Spleen (tissue), 7 donors: Measurements from ENCODE around the gene C20orf141.

Source experiments
- POLR2A ChIP-seq, 3 donors: fragments of 450-650 bp; IDR thresholded peaks; one replicate each; pipeline ENCODE4 v1.5.1; 2017; ENCODE audit warnings: antibody characterized with exemption in 3 of 3, mild to moderate bottlenecking in 1 of 3
- POLR2AphosphoS5 ChIP-seq, 3 donors: sonication (generic); formaldehyde crosslinking; IDR thresholded peaks; one replicate each; pipeline ENCODE4 v1.5.1; 2017; ENCODE audit warnings: antibody characterized with exemption in 3 of 3
- TF ChIP-seq, protein P1 (sequence below), 11 experiments: fragments of 200-600 bp in 7 of 11; fragments of 450-650 bp in 4 of 11; sonication (generic) in 4 of 11; IDR thresholded peaks in 8 of 11; conservative IDR thresholded peaks in 3 of 11; 1 replicate in 7 of 11; 2 replicates in 4 of 11; pipeline versions ENCODE4 v1.4.0 to v1.8.0; 2016 to 2021; ENCODE audit warnings: antibody characterized with exemption in 11 of 11, inconsistent platforms in 4 of 11, mild to moderate bottlenecking in 1 of 11
- donor health status: DM: no; HTN: no; CAD: no; lungs with moderate emphysema.
- donor health status: DM: no; HTN: no; CAD: no.
- donor health status: DM: no; HTN: no; CAD: no.

DNA sequence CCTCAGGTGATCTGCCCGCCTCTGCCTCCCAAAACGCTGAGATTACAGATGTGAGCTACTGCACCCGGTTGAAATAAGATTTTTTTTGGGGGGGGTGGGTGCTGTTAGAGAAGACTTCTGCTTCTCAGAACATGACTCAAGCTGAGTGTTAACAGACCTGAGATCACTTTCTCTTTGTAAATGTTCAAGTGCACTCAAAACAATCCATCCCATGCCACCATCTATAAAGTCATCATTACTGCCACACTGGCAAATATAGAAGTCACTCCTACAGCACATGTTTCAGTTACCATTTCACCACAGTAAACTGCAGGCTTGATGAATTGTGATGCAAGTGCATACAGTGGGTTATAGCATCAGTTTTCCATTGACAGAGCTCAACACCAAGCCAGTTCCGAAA, 34.7 kb downstream of the C20orf141 start:
- no peak for TF ChIP-seq POLR2A (IDR thresholded peaks at IDR 0.05)
- no peak for TF ChIP-seq POLR2AphosphoS5 (IDR thresholded peaks at IDR 0.05)
- TF ChIP-seq, protein P1, sequence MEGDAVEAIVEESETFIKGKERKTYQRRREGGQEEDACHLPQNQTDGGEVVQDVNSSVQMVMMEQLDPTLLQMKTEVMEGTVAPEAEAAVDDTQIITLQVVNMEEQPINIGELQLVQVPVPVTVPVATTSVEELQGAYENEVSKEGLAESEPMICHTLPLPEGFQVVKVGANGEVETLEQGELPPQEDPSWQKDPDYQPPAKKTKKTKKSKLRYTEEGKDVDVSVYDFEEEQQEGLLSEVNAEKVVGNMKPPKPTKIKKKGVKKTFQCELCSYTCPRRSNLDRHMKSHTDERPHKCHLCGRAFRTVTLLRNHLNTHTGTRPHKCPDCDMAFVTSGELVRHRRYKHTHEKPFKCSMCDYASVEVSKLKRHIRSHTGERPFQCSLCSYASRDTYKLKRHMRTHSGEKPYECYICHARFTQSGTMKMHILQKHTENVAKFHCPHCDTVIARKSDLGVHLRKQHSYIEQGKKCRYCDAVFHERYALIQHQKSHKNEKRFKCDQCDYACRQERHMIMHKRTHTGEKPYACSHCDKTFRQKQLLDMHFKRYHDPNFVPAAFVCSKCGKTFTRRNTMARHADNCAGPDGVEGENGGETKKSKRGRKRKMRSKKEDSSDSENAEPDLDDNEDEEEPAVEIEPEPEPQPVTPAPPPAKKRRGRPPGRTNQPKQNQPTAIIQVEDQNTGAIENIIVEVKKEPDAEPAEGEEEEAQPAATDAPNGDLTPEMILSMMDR (IDR thresholded peaks at IDR 0.05 in 8 of 11, conservative IDR thresholded peaks at IDR 0.05 in 3 of 11) = no peak
